MG63 (cell line): ENCODE measurements around the gene GRAMD1C. TPM values are rescaled to one million over a fixed set of nuclear protein-coding genes. Genes with fewer than 3 reads are reported as not detected.

Experiments
- DNase-seq: peaks from one replicate; pipeline ENCODE4 v3.0.0-alpha.2; 2020
- H3K27me3 ChIP-seq: fragments of 250-450 bp; sonication (Bioruptor Pico); 2 replicates; pipeline ENCODE4 v1.5.1; 2020; ENCODE audit warnings: mild to moderate bottlenecking, moderate library complexity
- H3K36me3 ChIP-seq: fragments of 250-450 bp; sonication (Bioruptor Pico); 2 replicates; pipeline ENCODE4 v1.5.1; 2020; ENCODE audit warnings: mild to moderate bottlenecking, moderate library complexity
- H3K4me3 ChIP-seq: fragments of 250-450 bp; sonication (Bioruptor Pico); 2 replicates; pipeline ENCODE4 v1.5.1; 2020; ENCODE audit warnings: mild to moderate bottlenecking, moderate library complexity
- H3K9me3 ChIP-seq: fragments of 250-450 bp; sonication (Bioruptor Pico); 2 replicates; pipeline ENCODE4 v1.5.1; 2020; ENCODE audit warnings: mild to moderate bottlenecking, moderate library complexity
- total RNA-seq: library from RNA; depleted of rRNA; stranded (reverse); fragments of >200 nt; shearing (Covaris generic); gene quantifications from 2 replicates; pipeline ENCODE4 v1.2.3, GENCODE V29; 2014; ENCODE audit warnings: low replicate concordance; rRNA removed

Gene GRAMD1C
- total RNA-seq, 1 experiment from 2014 or later: 1.8 TPM

DNA sequence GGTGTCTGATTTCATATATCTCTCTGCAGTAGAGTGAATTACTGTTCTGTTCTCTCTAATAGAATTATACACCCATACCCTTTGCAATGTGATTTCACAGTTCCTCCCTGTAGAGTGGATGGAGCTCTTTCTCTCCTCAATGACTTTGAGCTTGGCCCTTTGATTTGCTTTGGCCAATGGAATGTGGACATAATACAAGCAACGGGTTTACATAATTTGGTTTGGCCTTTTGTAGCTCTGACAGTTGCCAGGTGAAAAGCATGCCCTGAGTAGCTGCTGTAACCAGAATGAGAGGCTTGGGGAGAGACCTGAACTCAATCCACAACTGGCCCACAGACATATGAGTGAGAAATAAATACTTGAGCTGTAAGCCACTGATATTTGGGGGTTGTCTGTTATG, 141.3 kb downstream of the GRAMD1C start:
- H3K9me3 ChIP-seq: no peaks in the 10 kb centered on the region
- DNase-seq: no peak
- no peaks in the 10 kb centered on the region for H3K27me3 ChIP-seq
- peaks cover 3% of the 10 kb centered on the region; the same call in 1 of the 2 replicates for H3K36me3 ChIP-seq
- no peak overlapping the region for H3K4me3 ChIP-seq

GRCh38 chr3:113981803-113982202, 143.2 kb downstream of the GRAMD1C start:
- Histone ChIP-seq H3K27me3 (no peaks in the 10 kb centered on the region), H3K36me3 (peaks cover 3% of the 10 kb centered on the region; the same call in 1 of the 2 replicates), H3K9me3 (no peaks in the 10 kb centered on the region), H3K4me3 (no peak overlapping the region)
- DNase-seq: no peak

- Histone ChIP-seq H3K4me3 (no peak overlapping the region), H3K9me3 (no peaks in the 10 kb centered on the region), H3K27me3 (no peaks in the 10 kb centered on the region)
These were observed 145.0 kb downstream of the GRAMD1C start for GRCh38 chr3:113983544-113983943.

GRCh38 chr3:113985541-113985940, 147.0 kb downstream of the GRAMD1C start:
- H3K4me3 ChIP-seq: no peak overlapping the region
- H3K36me3 ChIP-seq: no peaks in the 10 kb centered on the region
- no peaks in the 10 kb centered on the region for H3K27me3 ChIP-seq
- H3K9me3 ChIP-seq: no peaks in the 10 kb centered on the region
- no peak for DNase-seq

More at GRCh38 chr3:113983544-113983943, 145.0 kb downstream of the GRAMD1C start:
- H3K36me3 ChIP-seq: peaks cover 3% of the 10 kb centered on the region; the same call in 1 of the 2 replicates
- DNase-seq: no peak

Other genes starting within 250 kb of the GRAMD1C start
- 3.3 and 4.6 TPM in 2 replicates for gene USF3, start 142.1 kb upstream of the GRAMD1C start, total RNA-seq
- gene NAA50, start 92.5 kb upstream of the GRAMD1C start, total RNA-seq: 57.1 and 101 TPM in 2 replicates
- gene ATP6V1A, start 91.8 kb upstream of the GRAMD1C start, total RNA-seq: 54.5 and 79.5 TPM in 2 replicates
- gene ZDHHC23, start 109.2 kb downstream of the GRAMD1C start, total RNA-seq: 5.8 and 8.5 TPM in 2 replicates
- gene CCDC191, start 217.7 kb downstream of the GRAMD1C start, total RNA-seq: 0.20 and 1.5 TPM in 2 replicates
- 21.8 and 74.9 TPM in 2 replicates for gene QTRT2, start 217.9 kb downstream of the GRAMD1C start, total RNA-seq